Right hindlimb (tissue), 1 donor: ENCODE measurements around the gene TTLL11.
A peak's percentile ranks its signal among the peaks of the same experiment; 100 is the strongest.
"Not testable (repeated sequence)": the region's sequence is repeated elsewhere in the genome, so short reads cannot be mapped to it uniquely, and the experiment has no call there.

Source experiments
- DNase-seq: peaks from one replicate; pipeline ENCODE4 v3.0.0-alpha.2; 2018

TTLL11 gene

DNA sequence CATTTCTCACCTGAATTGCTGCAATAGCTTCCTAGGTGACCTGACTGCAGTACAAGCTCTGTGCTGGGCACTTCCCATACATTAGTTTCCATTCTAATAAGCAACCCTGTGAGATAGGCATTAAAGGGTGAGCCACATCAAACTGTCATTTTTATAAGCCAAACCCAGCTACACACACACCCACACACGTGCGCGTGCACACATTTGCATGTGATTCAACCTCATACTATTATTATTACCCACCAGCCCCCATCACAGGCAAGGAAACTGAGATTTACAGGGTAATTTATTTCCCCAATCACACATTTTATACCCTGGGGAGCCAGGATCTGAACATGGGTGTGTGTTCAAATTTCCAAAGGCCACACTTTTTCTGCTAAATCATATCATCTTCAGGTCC, 93.6 kb downstream of the TTLL11 start:
- DNase-seq: no peak

DNA sequence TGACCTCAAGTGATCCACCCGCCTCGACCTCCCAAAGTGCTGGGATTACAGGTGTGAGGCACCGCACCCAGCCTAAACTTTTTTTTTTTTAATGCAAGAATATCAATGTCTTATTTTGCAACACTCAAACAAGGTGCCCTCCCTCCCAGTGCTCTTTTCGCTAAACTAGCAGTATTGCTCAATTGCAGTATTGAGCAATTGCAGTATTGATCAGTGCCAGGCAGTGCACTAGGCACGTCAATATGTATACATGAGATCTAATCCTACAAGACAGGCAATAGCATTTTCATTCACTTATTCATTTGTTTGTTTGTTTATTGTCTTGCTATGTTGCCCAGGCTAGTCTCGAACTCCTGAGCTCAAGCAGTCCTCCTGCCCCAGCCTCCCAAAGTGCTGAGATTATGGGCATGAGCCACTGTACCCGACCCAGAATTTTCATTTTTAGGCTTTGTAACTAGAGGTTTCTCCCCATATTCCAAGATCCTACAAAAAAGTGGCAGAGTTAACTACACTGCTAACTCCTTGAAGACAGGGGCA, 94.5 kb downstream of the TTLL11 start:
- no peak for DNase-seq

GRCh38 chr9:121997791-121998190, 95.3 kb downstream of the TTLL11 start:
- peak; percentile 65 for DNase-seq

GRCh38 chr9:121996783-121997182, 96.3 kb downstream of the TTLL11 start:
- DNase-seq: no peak

DNA sequence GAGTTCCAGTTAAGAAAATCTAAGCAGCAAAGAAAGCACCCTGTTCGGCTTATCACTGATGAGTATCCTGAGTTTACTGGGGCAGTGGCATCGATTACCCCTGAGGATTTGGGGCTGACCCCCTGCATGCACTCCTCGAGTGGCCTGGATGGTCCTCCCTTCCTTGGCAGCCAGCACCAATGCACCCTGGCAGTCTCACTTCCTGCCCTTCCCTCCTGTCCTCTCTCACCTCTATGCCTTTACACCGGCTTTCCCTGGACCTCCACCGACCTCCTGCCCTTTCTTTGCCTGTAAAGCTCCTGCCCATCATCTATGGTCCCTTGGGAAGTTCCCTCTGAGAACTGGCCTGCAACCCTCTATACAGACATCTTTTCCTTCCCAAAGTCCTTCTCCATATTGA, 97.1 kb downstream of the TTLL11 start:
- DNase-seq: no peak

DNA sequence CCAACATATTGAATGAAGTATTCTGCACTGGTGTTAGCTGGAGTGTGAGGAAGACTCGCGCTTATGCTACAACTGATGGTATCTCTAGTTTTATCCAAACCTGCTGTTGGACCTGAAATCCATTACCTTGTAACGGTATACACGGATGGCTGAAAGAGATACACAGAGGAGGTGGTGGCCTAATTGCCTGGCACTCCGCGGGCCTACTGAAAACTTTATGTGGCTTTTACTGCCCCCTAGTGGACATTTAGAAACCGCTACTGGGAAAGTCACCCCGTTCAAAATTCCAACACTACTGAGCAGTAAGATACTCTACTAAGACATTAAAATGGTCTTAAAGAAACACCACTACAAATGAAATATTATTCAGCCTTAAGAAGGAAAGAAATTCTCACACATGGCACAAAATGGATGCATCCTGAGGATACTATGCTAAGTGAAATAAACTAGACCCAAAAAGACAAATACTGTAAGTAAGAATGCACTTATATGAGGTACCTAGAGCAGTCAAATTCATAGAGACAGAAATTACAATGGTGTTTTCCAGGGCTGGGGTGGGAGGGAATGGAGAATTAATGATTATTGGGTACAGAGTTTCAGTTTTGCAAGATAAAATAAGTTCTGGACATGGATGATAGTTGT, 100.4 kb downstream of the TTLL11 start:
- peak; percentile 61 for DNase-seq

GRCh38 chr9:121991307-121991661, 101.8 kb downstream of the TTLL11 start:
- no peak for DNase-seq

DNA sequence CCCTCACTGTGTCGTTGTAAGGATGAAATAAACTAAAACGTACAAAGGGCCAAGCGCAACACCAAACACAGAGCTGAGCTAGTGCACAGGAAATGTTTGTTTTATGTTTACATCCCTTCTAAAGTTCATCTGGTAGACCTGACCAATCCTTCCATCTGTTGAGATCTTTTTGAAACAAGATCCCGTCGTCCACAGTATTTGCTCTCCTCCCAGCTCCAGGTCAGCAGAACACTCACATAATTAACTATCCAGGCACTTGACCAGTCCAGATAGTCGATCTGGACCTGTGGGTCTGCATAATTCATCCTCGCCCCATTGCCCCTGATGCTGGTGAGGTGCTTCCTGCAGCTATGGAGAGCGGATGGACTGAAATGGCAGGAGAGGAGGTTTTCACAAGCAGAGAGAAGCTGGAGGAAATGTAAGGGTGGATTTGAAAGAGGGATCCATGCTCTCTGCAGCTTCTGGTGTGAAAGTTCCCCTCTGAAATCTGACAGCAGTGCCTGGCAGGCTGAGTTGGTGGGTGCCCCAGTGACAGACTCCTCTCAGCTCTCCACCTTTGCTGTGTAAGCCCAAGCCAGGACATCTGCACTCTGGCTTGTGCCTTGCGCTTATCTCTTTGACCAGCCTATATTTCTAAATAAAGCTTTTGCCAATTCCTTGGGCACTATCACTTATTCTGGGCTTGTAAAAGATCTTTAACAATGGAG, 102.4 kb downstream of the TTLL11 start:
- no peak for DNase-seq

GRCh38 chr9:121989010-121989409, 104.1 kb downstream of the TTLL11 start:
- DNase-seq: peak; percentile 27

GRCh38 chr9:121987314-121987713, 105.8 kb downstream of the TTLL11 start:
- DNase-seq: no peak

DNA sequence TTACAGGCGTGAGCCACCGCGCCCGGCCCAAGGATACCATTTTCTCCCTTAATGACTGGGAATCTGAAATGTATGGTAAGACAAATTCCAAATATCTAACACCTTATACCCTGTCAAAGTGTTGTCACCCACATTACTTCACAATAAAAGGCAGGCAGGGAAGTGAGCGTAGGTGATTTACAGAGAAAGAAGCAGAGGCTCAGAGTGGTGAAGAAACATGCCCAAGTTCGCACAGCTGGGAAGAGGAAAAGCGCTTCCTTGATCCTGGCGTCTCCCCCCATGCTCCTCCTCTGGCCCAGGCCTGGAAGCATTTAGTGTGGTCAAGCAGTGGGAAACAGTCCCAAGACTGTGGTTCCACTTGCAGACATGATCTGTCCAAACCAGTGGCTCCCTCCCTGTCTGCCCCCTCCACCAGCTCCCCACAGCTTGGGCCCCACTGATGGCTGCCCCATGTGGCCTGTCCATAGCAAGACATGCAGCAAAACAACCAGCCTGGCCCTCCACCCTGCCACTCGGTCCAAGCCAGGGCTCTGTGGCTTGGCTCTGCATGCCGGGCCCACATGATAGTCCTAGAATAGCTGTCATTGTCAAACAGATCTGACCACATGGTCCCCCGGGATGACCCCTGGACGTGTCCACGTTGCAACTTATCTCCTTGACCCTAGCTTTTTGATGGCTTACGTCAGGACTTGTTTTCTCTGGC, 107.2 kb downstream of the TTLL11 start:
- DNase-seq: peak; percentile 74

DNA sequence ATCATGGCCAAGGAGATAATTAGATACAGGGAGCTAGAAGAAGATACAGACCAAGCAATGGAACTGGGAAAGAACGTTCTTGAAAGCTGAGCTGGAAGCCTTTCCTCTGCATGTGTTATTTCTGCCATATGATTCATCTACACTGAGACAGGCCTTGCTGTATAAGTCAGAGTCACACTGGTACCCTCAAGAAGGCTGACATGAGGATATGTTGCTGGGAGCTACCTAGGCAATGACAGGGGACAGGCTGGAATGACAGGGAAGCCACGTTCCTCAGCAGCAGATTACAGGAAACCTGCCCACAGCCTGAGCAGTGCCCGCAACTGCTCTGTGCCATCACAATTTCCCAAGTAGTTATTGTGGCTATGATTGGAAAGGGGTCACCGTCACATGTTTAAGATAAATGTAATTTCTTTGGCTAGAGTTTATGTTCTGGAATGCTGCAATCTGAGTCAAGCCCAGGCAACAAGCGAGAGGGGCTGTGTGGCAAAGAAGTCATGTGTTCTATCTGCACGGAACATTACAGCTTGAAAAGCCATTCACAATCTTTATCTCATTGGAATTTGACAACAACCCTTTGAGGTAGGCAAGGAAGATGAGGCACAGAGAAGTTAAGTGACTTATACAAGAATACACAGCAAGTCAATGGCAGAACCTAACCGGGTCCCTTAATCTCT, 108.2 kb downstream of the TTLL11 start:
- DNase-seq: peak; percentile 43

GRCh38 chr9:121983736-121984135, 109.4 kb downstream of the TTLL11 start:
- DNase-seq: no peak

DNA sequence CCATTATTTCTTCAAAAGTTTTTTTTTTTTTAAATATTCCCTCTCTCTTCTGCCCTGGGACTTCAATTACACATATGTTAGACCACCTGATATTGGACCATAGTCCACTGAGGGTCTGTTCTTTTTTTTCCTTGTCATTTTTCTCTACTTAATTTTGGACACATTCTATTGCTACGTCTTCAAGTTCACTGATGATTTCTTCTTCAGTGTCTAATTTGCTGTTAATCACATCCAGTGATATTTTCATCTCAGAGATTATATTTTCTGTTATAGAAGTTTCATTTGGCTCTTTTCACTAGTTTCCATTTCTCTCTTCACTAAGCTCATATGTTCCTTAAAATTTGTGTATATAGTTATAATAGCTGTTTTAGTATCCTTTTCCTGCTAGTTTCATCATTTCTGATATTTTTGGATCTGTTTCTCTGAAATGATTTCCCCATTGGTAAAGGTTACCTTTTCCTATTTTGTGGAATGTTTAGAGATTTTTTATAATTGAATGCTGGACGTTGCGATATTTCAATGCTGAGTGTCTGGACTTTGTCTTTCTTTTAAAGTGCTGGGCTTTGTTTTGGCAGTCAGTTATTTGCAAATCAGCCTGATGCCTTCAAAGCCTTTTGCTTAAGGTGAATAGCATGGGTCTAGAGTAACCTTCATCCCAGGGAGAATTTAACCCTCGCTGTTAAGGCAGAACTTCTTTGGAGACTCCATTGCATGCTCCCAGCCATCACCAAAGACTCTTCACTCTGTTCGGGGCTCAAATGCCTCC, 111.8 kb downstream of the TTLL11 start:
- no peak for DNase-seq

GRCh38 chr9:121980665-121981064, 112.4 kb downstream of the TTLL11 start:
- DNase-seq: not testable (repeated sequence)

DNA sequence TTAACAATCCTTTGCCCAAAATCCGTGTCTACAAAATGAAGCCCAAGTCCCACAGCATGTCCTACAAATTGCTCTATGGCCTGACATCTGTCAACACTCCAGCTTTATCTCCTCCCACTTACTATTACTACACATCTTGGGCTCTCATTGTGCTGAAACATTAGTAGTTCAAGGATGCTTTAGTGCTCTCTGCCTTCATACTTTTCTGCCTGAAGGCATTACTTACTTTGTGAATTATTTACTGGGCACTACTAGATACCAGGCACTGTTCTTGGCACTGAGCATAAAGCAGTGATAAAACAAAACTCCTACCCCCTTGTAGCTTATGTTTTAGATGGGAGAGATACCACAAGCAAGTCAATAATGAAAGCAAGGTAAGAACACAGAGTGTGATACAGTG, 113.4 kb downstream of the TTLL11 start:
- no peak for DNase-seq

- no peak for DNase-seq
Measured at GRCh38 chr9:121976751-121977150, 116.4 kb downstream of the TTLL11 start.

- no peak for DNase-seq
Measured at GRCh38 chr9:121975801-121976277, 117.3 kb downstream of the TTLL11 start.

DNA sequence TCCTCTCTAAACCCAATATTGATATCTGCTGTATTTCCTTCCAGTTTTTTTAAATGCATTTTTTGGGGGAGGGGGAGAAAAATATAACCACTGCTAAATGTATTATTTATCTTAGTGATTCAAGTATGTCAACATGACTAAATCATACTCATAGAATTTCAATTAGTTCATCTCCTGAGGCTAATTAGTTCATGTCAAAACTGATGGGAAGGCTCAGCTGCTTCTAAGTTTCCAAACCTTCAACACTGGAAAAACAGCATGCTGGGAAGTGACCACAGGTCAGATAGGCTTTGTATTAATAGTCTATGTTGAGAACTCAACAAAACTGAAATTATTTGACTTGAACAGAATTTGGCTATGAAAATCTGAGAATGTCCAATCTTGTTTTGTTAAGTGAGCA, 118.7 kb downstream of the TTLL11 start:
- no peak for DNase-seq

DNA sequence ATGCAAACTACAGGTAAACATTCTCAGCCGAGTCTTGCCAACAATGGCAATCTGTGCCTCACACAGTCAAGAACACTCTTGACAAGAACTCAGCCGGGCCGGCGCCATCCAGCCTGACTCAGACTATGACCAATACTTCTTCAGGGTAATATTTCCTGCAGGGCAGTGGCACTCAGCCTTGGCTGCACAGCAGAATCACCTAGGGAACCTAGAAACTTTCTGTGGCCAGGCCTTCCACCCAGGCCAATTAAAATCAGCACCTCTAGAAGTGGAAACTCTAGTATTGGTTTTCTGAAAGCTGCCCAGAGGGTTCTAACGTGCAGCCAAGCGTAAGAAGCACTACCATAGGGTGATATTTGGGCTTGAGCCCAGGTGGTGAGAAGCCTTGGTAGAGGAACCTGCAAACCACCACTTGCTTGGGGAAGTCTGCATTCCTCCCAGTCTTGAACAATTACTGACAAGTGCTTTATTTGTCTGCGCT, 120.6 kb downstream of the TTLL11 start:
- no peak for DNase-seq

- DNase-seq: no peak
Measured at GRCh38 chr9:121968056-121968455, 125.1 kb downstream of the TTLL11 start.

- no peak for DNase-seq
Measured at GRCh38 chr9:121966706-121967105, 126.4 kb downstream of the TTLL11 start.
